ENCODE measurements around the gene RPL36. TPM values are rescaled to one million over a fixed set of nuclear protein-coding genes. Genes with fewer than 3 reads are reported as not detected.

The RPL36 gene
- total and polyA plus RNA-seq, 2 experiments from 2014 or later: 895 to 3,204 TPM

- ATAC-seq (no peak), DNase-seq (ENCODE audit: low spot score) (peak; percentile 0)
- H3K27ac ChIP-seq (ENCODE audit: low read depth): no peak overlapping the region
- H3K9me3 Mint-ChIP-seq: peaks cover 9% of the 10 kb centered on the region
- H3K27ac Mint-ChIP-seq: no peak overlapping the region
- H3K4me3 ChIP-seq: no peak overlapping the region
- no peak overlapping the region for H3K4me3 Mint-ChIP-seq
- H3K4me2 ChIP-seq: no peak overlapping the region
- peaks cover 7% of the 10 kb centered on the region; the same call in 1 of the 2 replicates for H4K20me1 ChIP-seq (replicated peaks; ENCODE audit: insufficient read depth)
- no peaks in the 10 kb centered on the region for H3K79me2 ChIP-seq (replicated peaks; ENCODE audit: insufficient read depth)
- TF ChIP-seq STAT1 (IDR thresholded peaks at IDR 0.05; ENCODE audit: unreplicated experiment) (no peak), ETS1 (IDR thresholded peaks at IDR 0.05) (no peak), REST (IDR thresholded peaks at IDR 0.05; ENCODE audit: unreplicated experiment) (no peak), EZH2phosphoT487 (IDR thresholded peaks at IDR 0.05; ENCODE audit: unreplicated experiment) (no peak), ZNF114 (CRISPR knock-in tag; IDR thresholded peaks at IDR 0.05) (no peak), CTCF (conservative IDR thresholded peaks at IDR 0.05; ENCODE audit: low read depth in 2 of 2) (no peak), NANOG (IDR thresholded peaks at IDR 0.05; ENCODE audit: borderline replicate concordance) (no peak), POLR2AphosphoS5 (IDR thresholded peaks at IDR 0.05; ENCODE audit: low read depth) (no peak), ZNF331 (CRISPR knock-in tag; IDR thresholded peaks at IDR 0.05; ENCODE audit: low read depth) (no peak), CREB1 (CRISPR knock-in tag; IDR thresholded peaks at IDR 0.05; ENCODE audit: low read depth) (no peak), JUNB (IDR thresholded peaks at IDR 0.05; ENCODE audit: unreplicated experiment) (no peak), EZH2 (IDR thresholded peaks at IDR 0.05; ENCODE audit: low read depth, unreplicated experiment) (no peak)
- TF ChIP-seq, protein P1, sequence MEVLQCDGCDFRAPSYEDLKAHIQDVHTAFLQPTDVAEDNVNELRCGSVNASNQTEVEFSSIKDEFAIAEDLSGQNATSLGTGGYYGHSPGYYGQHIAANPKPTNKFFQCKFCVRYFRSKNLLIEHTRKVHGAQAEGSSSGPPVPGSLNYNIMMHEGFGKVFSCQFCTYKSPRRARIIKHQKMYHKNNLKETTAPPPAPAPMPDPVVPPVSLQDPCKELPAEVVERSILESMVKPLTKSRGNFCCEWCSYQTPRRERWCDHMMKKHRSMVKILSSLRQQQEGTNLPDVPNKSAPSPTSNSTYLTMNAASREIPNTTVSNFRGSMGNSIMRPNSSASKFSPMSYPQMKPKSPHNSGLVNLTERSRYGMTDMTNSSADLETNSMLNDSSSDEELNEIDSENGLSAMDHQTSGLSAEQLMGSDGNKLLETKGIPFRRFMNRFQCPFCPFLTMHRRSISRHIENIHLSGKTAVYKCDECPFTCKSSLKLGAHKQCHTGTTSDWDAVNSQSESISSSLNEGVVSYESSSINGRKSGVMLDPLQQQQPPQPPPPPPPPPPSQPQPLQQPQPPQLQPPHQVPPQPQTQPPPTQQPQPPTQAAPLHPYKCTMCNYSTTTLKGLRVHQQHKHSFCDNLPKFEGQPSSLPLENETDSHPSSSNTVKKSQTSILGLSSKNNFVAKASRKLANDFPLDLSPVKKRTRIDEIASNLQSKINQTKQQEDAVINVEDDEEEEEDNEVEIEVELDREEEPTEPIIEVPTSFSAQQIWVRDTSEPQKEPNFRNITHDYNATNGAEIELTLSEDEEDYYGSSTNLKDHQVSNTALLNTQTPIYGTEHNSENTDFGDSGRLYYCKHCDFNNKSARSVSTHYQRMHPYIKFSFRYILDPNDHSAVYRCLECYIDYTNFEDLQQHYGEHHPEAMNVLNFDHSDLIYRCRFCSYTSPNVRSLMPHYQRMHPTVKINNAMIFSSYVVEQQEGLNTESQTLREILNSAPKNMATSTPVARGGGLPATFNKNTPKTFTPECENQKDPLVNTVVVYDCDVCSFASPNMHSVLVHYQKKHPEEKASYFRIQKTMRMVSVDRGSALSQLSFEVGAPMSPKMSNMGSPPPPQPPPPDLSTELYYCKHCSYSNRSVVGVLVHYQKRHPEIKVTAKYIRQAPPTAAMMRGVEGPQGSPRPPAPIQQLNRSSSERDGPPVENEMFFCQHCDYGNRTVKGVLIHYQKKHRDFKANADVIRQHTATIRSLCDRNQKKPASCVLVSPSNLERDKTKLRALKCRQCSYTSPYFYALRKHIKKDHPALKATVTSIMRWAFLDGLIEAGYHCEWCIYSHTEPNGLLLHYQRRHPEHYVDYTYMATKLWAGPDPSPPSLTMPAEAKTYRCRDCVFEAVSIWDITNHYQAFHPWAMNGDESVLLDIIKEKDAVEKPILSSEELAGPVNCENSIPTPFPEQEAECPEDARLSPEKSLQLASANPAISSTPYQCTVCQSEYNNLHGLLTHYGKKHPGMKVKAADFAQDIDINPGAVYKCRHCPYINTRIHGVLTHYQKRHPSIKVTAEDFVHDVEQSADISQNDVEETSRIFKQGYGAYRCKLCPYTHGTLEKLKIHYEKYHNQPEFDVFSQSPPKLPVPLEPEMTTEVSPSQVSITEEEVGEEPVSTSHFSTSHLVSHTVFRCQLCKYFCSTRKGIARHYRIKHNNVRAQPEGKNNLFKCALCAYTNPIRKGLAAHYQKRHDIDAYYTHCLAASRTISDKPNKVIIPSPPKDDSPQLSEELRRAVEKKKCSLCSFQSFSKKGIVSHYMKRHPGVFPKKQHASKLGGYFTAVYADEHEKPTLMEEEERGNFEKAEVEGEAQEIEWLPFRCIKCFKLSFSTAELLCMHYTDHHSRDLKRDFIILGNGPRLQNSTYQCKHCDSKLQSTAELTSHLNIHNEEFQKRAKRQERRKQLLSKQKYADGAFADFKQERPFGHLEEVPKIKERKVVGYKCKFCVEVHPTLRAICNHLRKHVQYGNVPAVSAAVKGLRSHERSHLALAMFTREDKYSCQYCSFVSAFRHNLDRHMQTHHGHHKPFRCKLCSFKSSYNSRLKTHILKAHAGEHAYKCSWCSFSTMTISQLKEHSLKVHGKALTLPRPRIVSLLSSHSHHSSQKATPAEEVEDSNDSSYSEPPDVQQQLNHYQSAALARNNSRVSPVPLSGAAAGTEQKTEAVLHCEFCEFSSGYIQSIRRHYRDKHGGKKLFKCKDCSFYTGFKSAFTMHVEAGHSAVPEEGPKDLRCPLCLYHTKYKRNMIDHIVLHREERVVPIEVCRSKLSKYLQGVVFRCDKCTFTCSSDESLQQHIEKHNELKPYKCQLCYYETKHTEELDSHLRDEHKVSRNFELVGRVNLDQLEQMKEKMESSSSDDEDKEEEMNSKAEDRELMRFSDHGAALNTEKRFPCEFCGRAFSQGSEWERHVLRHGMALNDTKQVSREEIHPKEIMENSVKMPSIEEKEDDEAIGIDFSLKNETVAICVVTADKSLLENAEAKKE (CRISPR knock-in tag; IDR thresholded peaks at IDR 0.05): no peak
- H3K4me1 Mint-ChIP-seq: no peaks in the 10 kb centered on the region
- H3K4me1 ChIP-seq (ENCODE audit: insufficient read depth): no peaks in the 10 kb centered on the region
- H3K36me3 ChIP-seq (ENCODE audit: insufficient read depth): no peaks in the 10 kb centered on the region
- no peaks in the 10 kb centered on the region for H3K27me3 ChIP-seq (ENCODE audit: insufficient read depth)
- no peak overlapping the region for H2AFZ ChIP-seq
- H3K27me3 Mint-ChIP-seq (ENCODE audit: insufficient read depth, low read depth, poor library complexity): peaks cover 35% of the 10 kb centered on the region
- no peaks in the 10 kb centered on the region; the same call in 1 of the 2 replicates for H3F3A ChIP-seq (replicated peaks; ENCODE audit: low read depth)
- peaks cover 80% of the 10 kb centered on the region for H3K36me3 Mint-ChIP-seq (ENCODE audit: low read depth)
- no peaks in the 10 kb centered on the region for H3K9me2 ChIP-seq (ENCODE audit: insufficient read depth)
Observed at GRCh38 chr19:5698635-5699422, 8.7 kb downstream of the RPL36 start.
